IPS DF 6.9 (cell line): ENCODE data around the gene NUB1.

ENCODE experiments used
- DNase-seq: peaks from one replicate; pipeline ENCODE4 v3.0.0-alpha.2; 2013; ENCODE audit warnings: low read depth, low spot score
- H3K27ac ChIP-seq: one replicate; pipeline ENCODE4 v1.5.1; 2013; ENCODE audit warnings: low read length, control low read depth
- H3K27me3 ChIP-seq: 2 replicates; pipeline ENCODE4 v1.6.1; 2013; ENCODE audit warnings: mild to moderate bottlenecking, low read length; ENCODE audit not compliant: control insufficient read depth, insufficient read depth
- H3K36me3 ChIP-seq: 2 replicates; pipeline ENCODE4 v1.6.1; 2013; ENCODE audit warnings: low read length; ENCODE audit not compliant: control insufficient read depth, insufficient read depth
- H3K4me1 ChIP-seq: 2 replicates; pipeline ENCODE4 v1.6.1; 2013; ENCODE audit warnings: low read length; ENCODE audit not compliant: control insufficient read depth, insufficient read depth
- H3K4me3 ChIP-seq: 2 replicates; pipeline ENCODE4 v1.5.1; 2013; ENCODE audit warnings: mild to moderate bottlenecking, low read length
- H3K9me3 ChIP-seq: 2 replicates; pipeline ENCODE4 v1.6.1; 2013; ENCODE audit warnings: low read length, inconsistent platforms; ENCODE audit not compliant: control insufficient read depth, insufficient read depth
- WGBS: extraction: QIAGEN DNeasy Blood & Tissue Kit; methylation state at CpG from one replicate; pipeline ENCODE4 v1.1.7; 2013; ENCODE audit warnings: mixed read lengths, missing lambda C conversion rate; ENCODE audit not compliant: insufficient read length, insufficient coverage; 5-methylcytosine and 5-hydroxymethylcytosine counted together

Gene NUB1

DNA sequence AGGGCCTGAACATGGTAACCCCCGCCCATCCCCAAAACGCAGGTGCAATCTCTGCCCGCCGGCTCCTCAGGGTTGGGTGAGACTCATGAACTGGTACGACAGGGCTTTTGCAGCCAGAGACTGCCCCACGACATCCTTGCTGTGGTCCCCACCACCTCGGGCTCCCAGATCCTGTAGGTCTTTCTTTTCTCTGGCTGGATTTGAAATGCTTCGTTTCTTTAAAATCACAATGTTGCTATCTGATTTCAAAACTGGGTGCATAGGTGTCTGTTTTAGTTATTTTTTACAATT lies 46.3 kb downstream of the NUB1 start:
- no peak overlapping the region for H3K4me3 ChIP-seq
- H3K27me3 ChIP-seq: no peaks in the 10 kb centered on the region
- no peaks in the 10 kb centered on the region for H3K9me3 ChIP-seq
- no peaks in the 10 kb centered on the region for H3K4me1 ChIP-seq
- H3K27ac ChIP-seq: no peak overlapping the region
- WGBS: no CpG with 5 or more reads among the region's 8 CpGs
- DNase-seq: no peak
- no peaks in the 10 kb centered on the region; the same call in 1 of the 2 replicates for H3K36me3 ChIP-seq

DNA sequence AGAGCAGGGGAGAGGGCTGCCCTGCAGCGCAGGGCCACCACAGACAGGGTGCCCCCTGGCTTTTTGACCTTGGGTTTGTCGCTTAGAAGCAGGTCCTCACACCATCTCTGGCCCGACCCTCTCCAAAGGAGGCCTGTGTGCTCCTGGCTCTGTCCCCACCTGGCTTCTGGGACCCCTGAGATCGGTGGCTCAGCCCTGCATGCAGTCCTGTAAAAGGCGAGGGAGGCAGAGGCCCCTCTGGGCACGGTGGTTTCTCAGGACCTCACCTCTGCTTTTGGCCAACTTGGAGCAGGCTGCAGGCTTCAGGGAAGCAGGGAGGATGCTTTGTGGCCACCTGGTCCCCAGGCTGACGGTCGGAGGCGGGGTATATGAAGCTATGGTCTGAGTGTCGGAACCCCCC lies 46.8 kb downstream of the NUB1 start:
- DNase-seq: no peak
- Histone ChIP-seq H3K36me3 (no peaks in the 10 kb centered on the region; the same call in 1 of the 2 replicates), H3K9me3 (no peaks in the 10 kb centered on the region), H3K4me3 (no peak overlapping the region), H3K27ac (no peak overlapping the region), H3K4me1 (no peaks in the 10 kb centered on the region), H3K27me3 (no peaks in the 10 kb centered on the region)
- no CpG with 5 or more reads among the region's 10 CpGs for WGBS

DNA sequence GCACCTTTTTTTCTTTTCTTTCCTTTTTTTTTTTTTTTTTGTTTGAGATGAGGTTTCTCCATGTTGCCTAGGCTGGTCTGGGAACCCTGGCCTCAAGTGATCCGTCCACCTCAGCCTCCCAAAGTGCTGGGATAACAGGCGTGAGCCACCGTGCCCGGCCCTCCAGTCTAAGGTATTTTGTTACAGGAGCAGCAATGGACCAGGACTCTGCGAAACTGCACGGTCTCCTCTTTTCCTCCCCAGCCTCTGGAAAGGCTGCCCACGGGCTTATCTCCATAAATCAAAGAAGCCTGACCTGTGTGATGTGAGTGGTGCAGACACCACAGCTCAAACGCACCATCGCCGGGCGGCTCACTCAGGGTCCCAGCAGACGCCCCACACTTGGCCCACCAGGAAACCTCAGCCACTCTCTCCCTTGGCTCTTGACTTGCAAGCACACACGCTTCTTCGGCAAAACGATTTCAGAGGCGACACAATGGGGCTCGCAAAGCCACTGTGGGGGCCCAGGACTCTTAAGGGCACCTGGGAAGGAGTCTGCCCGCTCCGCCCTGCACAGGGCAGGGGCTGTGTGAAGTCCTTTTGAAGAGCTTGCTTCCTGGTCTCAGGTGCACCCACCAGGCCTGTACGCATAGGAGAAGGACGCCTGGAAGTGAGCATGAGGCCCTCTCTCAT lies 47.6 kb downstream of the NUB1 start:
- Histone ChIP-seq H3K4me1 (no peaks in the 10 kb centered on the region), H3K4me3 (no peak overlapping the region), H3K27me3 (no peaks in the 10 kb centered on the region), H3K36me3 (no peaks in the 10 kb centered on the region; the same call in 1 of the 2 replicates), H3K27ac (no peak overlapping the region), H3K9me3 (no peaks in the 10 kb centered on the region)
- no CpG with 5 or more reads among the region's 21 CpGs for WGBS
- no peak for DNase-seq

DNA sequence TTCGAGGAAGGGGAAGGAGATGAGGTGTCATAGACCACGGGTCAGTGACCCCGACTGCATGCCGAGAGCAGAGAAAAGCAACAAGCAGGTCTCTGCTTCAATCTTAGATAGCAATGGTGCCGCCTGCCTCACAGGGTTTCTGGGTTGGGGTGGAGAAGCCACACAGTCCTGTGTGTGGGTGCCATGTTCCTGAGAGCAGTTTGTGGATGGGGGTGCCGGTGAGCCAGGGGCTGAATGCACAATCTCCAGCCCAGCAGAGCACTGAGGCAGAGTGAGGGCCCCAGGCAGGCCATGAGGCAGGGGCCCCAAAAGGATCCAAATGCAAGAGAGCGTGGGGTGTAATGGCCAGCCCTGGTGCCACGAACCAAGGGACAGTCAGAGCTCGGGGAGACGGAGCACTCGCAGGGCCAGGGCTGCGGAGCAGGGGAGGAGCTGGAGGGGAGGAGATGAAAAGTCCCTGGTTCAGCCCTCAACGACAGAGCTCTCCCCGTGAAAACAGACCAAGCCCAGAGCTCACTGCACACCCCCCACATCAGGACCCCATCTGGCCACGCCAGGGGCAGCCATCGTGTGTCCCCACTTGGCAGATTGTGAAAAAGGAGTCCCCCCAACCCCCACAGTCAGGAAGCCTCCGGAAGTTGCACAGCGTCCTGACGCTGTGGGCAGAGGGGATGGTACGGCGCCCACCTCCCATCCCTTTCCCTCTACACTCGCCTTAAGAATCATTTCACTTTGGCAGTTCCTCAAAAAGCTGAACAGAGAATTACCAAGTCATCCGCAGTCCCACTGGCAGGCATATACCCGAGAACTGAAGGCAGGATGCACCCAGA lies 48.4 kb downstream of the NUB1 start:
- Histone ChIP-seq H3K27ac (no peak overlapping the region), H3K9me3 (no peaks in the 10 kb centered on the region), H3K4me1 (0 out of 2 replicates have a peak, but pooled peaks cover under 1% of the 10 kb centered on the region), H3K36me3 (no peaks in the 10 kb centered on the region; the same call in 1 of the 2 replicates), H3K4me3 (no peak overlapping the region), H3K27me3 (no peaks in the 10 kb centered on the region)
- no peak for DNase-seq
- no CpG with 5 or more reads among the region's 24 CpGs for WGBS

DNA sequence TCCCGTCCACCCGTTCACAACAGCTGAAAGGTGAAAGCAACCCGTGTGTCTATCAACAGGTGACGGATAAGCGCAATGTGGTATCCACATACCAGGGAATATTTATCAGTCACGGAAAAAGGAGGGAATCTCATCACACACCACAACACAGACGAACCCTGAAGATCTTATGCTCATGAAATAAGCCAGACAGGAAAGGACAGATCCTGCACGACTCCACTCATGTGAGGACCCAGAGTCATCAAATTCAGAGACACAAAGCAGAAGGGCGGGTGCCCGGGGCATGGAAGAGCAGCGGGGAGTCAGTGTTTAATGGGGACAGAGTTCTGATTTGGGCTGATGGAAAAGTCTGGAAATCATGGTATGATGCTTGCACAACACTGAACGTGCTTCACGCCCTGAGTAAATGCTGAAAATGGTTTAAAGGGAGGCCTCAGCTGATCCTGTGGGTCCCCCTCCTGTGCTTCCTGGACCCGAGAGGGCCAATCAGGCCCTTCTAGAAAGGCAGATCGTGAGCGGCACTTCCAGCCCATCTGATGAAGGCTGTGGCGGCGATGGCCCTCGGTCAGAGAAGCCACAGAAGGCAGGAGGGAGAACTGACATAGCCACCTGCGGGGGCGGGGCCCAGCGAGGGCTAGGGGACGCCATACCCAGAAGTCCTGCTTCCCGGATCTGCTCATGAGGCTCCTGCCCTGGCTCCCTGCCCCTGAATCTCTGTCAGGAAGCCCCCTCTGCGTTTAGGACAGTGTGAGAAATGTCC lies 49.2 kb downstream of the NUB1 start:
- H3K27me3 ChIP-seq: no peaks in the 10 kb centered on the region

DNA sequence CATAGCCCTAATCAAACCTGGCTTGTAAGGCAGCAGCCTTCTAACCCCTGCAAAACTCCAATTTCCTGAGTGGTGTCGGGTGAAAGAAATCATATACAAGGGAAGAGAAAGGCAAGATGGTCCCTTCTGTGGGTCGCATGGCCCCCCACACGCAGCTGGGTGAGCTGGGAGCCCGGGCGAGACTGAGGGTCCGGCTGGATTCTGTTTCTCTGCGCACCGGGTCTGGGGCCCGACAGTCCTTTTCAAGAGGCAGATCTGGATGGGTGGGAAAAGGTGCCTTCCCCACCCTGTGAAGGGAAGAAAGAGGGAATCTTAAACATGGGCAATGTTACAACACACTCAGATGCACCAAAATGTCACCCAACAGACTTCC lies 49.7 kb downstream of the NUB1 start:
- no CpG with 5 or more reads among the region's 9 CpGs for WGBS
- no peaks in the 10 kb centered on the region; the same call in 1 of the 2 replicates for H3K36me3 ChIP-seq
- no peak for DNase-seq
- 0 out of 2 replicates have a peak, but pooled peaks cover 5% of the 10 kb centered on the region for H3K4me1 ChIP-seq
- H3K9me3 ChIP-seq: no peaks in the 10 kb centered on the region
- H3K4me3 ChIP-seq: no peak overlapping the region
- H3K27me3 ChIP-seq: no peaks in the 10 kb centered on the region
- no peak overlapping the region for H3K27ac ChIP-seq

More for the DNA sequence above, 49.2 kb downstream of the NUB1 start:
- Histone ChIP-seq H3K27ac (no peak overlapping the region), H3K36me3 (no peaks in the 10 kb centered on the region; the same call in 1 of the 2 replicates), H3K9me3 (no peaks in the 10 kb centered on the region), H3K4me3 (no peak overlapping the region), H3K4me1 (0 out of 2 replicates have a peak, but pooled peaks cover 4% of the 10 kb centered on the region)
- no CpG with 5 or more reads among the region's 25 CpGs for WGBS
- no peak for DNase-seq

DNA sequence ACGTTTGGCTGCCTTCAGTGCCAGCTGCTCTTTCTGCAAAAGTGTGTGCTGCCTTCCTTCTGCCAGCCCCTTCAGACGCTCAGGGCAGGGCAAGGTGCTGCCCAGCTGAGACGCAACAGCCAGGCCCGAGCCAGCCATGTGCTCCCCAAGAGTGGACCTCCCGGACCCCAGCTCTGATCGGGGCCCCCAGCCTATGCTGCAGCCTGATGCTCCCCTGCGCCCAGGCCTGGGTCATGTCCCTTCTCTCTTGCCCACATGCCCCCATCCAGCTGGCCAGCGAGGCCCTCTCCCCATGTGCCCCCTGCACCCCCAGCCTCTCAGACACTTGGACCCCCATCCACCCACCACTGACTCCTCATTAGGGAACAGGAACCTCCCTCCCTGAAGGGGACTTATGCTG lies 50.4 kb downstream of the NUB1 start:
- no peak overlapping the region for H3K4me3 ChIP-seq
- no peaks in the 10 kb centered on the region for H3K27me3 ChIP-seq
- DNase-seq: no peak
- H3K36me3 ChIP-seq: no peaks in the 10 kb centered on the region; the same call in 1 of the 2 replicates
- WGBS: no CpG with 5 or more reads among the region's 8 CpGs
- H3K9me3 ChIP-seq: no peaks in the 10 kb centered on the region
- 0 out of 2 replicates have a peak, but pooled peaks cover 5% of the 10 kb centered on the region for H3K4me1 ChIP-seq
- no peak overlapping the region for H3K27ac ChIP-seq

DNA sequence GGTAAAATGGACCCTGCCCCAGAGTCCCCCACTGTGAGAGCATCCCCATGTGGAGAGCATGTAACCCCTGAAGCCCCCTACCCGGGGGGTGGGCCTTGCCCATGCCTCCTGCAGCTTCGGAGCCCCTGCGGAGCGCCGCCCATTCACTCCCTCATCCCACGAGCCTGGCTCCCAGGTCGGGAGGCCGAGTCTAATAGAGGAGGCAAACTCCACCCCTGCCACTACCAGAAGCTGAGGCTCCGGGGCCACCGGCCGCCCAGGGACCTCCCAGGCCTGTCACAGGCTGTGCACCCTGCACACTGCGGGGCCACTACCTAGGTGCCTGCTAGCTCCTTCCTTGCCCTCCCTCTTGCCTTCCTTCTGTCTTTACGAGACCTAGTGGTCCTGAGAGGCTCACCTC lies 50.8 kb downstream of the NUB1 start:
- Histone ChIP-seq H3K36me3 (no peaks in the 10 kb centered on the region; the same call in 1 of the 2 replicates), H3K4me1 (0 out of 2 replicates have a peak, but pooled peaks cover 5% of the 10 kb centered on the region), H3K9me3 (no peaks in the 10 kb centered on the region), H3K27ac (no peak overlapping the region), H3K27me3 (no peaks in the 10 kb centered on the region), H3K4me3 (no peak overlapping the region)
- no peak for DNase-seq
- WGBS: no CpG with 5 or more reads among the region's 13 CpGs

DNA sequence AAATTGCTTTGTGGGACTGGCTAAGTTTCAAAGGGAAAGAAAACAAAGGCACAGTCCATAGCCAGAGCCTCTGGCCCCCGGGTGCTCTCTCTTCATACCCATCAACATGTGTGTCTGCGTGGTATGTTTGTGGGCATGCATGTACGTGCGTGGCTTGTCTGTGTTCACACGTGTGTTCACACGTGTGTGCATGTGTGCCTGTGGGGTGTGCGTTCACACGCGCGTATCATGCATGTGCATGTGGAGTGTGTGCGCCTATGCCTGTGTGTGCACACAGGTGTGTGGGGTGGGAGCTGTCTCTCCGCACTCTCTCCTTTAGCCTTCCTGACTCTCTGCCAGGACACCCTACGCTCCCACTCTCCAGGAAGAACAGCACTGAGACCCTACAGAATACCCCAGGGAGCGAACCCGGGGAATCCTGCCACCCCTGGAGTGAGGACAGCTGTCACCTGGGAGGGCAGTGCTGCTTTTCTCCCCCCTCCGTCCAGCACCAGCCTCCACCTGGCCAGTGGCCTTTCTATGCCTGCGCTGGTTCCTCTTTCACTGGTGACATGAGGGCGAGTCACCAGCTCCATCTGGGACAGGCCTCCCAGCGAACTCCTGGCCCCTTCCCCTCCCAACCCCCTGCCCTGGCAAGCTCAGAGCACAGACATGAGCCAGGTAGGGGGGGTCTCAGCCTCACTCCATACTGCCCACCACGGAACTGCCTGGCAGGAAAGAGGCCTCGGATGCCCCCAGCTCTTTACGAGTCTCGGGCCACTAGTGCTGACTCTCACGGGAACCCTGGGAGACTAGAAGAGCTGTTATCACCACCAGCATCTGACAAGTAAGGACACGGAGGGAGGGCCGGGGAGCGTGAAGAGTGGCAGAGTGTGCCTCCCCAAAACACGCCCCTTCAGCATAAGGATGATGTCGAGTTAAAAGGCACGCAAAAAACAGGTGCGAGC lies 51.7 kb downstream of the NUB1 start:
- Histone ChIP-seq H3K4me1 (0 out of 2 replicates have a peak, but pooled peaks cover 5% of the 10 kb centered on the region), H3K9me3 (no peaks in the 10 kb centered on the region), H3K4me3 (no peak overlapping the region), H3K36me3 (peaks cover 4% of the 10 kb centered on the region), H3K27ac (no peak overlapping the region), H3K27me3 (no peaks in the 10 kb centered on the region)
- DNase-seq: no peak
- no CpG with 5 or more reads among the region's 31 CpGs for WGBS
